Mucosa of rectum (tissue), 2 donors: ENCODE results near the gene ADORA1.

Source experiments
- H3K27ac ChIP-seq, 2 donors: one replicate each; pipeline ENCODE4 v1.7.0; 2013; ENCODE audit warnings: inconsistent platforms in 2 of 2, low read depth in 2 of 2, low read length in 2 of 2
- H3K27me3 ChIP-seq, 2 donors: one replicate each; pipeline ENCODE4 v1.7.0; 2013; ENCODE audit warnings: low read length in 2 of 2; ENCODE audit not compliant: control insufficient read depth in 2 of 2, insufficient read depth in 2 of 2
- H3K36me3 ChIP-seq, 2 donors: one replicate each; pipeline ENCODE4 v1.7.0; 2013; ENCODE audit warnings: low read length in 2 of 2; ENCODE audit not compliant: control insufficient read depth in 2 of 2, insufficient read depth in 2 of 2
- H3K4me1 ChIP-seq, 2 donors: one replicate each; pipeline ENCODE4 v1.7.0; 2013; ENCODE audit warnings: low read length in 2 of 2, mild to moderate bottlenecking in 1 of 2; ENCODE audit not compliant: control insufficient read depth in 2 of 2, insufficient read depth in 2 of 2
- H3K4me3 ChIP-seq, 2 donors: one replicate each; pipeline ENCODE4 v1.7.0; 2013; ENCODE audit warnings: low read length in 2 of 2
- H3K9ac ChIP-seq, 2 donors: one replicate each; pipeline ENCODE4 v1.7.0; 2013; ENCODE audit warnings: low read length in 2 of 2, low read depth in 1 of 2, mild to moderate bottlenecking in 1 of 2
- H3K9me3 ChIP-seq, 2 donors: one replicate each; pipeline ENCODE4 v1.7.0; 2013; ENCODE audit warnings: low read length in 2 of 2; ENCODE audit not compliant: control insufficient read depth in 2 of 2
- donor health status: healthy.
- donor health status: Normal muscosa, but diverticular disease.

Gene ADORA1

GRCh38 chr1:203103829-203104495 is 23.6 kb upstream of the ADORA1 start:
- H3K27me3 ChIP-seq = peaks cover 3 to 6% of the 10 kb centered on the region in 2 donors
- H3K9me3 ChIP-seq = no peaks in the 10 kb centered on the region
- H3K9ac ChIP-seq = no peak overlapping the region
- H3K36me3 ChIP-seq = no peaks in the 10 kb centered on the region
- no peak overlapping the region for H3K4me3 ChIP-seq
- H3K4me1 ChIP-seq = no peaks in the 10 kb centered on the region
- H3K27ac ChIP-seq = no peak overlapping the region

- Histone ChIP-seq H3K36me3 (no peaks in the 10 kb centered on the region), H3K9me3 (no peaks in the 10 kb centered on the region), H3K27me3 (peaks cover 0 to 6% of the 10 kb centered on the region in 2 donors), H3K4me3 (no peak overlapping the region), H3K27ac (no peak overlapping the region), H3K9ac (no peak overlapping the region), H3K4me1 (no peaks in the 10 kb centered on the region)
Measured at GRCh38 chr1:203104789-203105390, 22.6 kb upstream of the ADORA1 start.

- Histone ChIP-seq H3K9me3 (no peaks in the 10 kb centered on the region), H3K9ac (no peak overlapping the region), H3K27ac (no peak overlapping the region), H3K36me3 (no peaks in the 10 kb centered on the region), H3K4me1 (no peaks in the 10 kb centered on the region), H3K27me3 (peaks cover 2 to 13% of the 10 kb centered on the region in 2 donors), H3K4me3 (no peak overlapping the region)
Measured at GRCh38 chr1:203112475-203112874, 15.1 kb upstream of the ADORA1 start.

GRCh38 chr1:203113308-203113707 is 14.2 kb upstream of the ADORA1 start:
- H3K27ac ChIP-seq = no peak overlapping the region
- H3K9me3 ChIP-seq = no peaks in the 10 kb centered on the region
- H3K4me3 ChIP-seq = no peak overlapping the region
- no peak overlapping the region for H3K9ac ChIP-seq
- H3K4me1 ChIP-seq = no peaks in the 10 kb centered on the region
- peaks cover 4 to 13% of the 10 kb centered on the region in 2 donors for H3K27me3 ChIP-seq
- no peaks in the 10 kb centered on the region for H3K36me3 ChIP-seq

DNA sequence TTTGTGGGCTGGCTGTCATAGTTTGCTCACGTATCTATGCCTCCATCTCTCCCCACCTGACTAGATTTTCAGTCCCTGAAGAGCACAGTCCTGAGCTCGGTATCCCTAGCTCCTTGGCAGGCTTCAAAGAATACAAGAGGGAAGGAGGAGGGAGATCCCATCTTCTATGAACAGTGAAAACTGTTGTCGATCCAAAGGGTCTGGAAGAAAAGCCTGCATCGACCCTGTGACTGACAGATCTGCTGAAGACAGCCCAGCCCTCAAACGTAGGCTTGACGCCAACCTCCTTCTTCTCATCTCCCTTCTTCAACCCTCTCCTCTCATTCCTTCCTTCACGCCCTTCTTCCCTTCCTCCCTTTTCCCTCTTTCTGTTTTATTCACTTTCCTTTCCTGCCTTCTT is 13.3 kb upstream of the ADORA1 start:
- no peaks in the 10 kb centered on the region for H3K9me3 ChIP-seq
- no peak overlapping the region for H3K9ac ChIP-seq
- H3K36me3 ChIP-seq = no peaks in the 10 kb centered on the region
- no peak overlapping the region for H3K4me3 ChIP-seq
- no peak overlapping the region for H3K27ac ChIP-seq
- H3K4me1 ChIP-seq = no peaks in the 10 kb centered on the region
- peaks cover 11 to 16% of the 10 kb centered on the region in 2 donors for H3K27me3 ChIP-seq

- Histone ChIP-seq H3K9ac (no peak overlapping the region), H3K4me3 (no peak overlapping the region), H3K27ac (no peak overlapping the region), H3K9me3 (no peaks in the 10 kb centered on the region), H3K36me3 (no peaks in the 10 kb centered on the region), H3K4me1 (no peaks in the 10 kb centered on the region), H3K27me3 (peaks cover 10 to 20% of the 10 kb centered on the region in 2 donors)
Measured at GRCh38 chr1:203116091-203116820, 11.3 kb upstream of the ADORA1 start.

GRCh38 chr1:203117611-203118575 is 9.6 kb upstream of the ADORA1 start:
- H3K4me1 ChIP-seq = no peaks in the 10 kb centered on the region
- peaks cover 9 to 21% of the 10 kb centered on the region in 2 donors for H3K27me3 ChIP-seq
- no peak overlapping the region for H3K9ac ChIP-seq
- no peaks in the 10 kb centered on the region for H3K9me3 ChIP-seq
- H3K4me3 ChIP-seq = no peak overlapping the region
- no peak overlapping the region for H3K27ac ChIP-seq
- H3K36me3 ChIP-seq = no peaks in the 10 kb centered on the region

DNA sequence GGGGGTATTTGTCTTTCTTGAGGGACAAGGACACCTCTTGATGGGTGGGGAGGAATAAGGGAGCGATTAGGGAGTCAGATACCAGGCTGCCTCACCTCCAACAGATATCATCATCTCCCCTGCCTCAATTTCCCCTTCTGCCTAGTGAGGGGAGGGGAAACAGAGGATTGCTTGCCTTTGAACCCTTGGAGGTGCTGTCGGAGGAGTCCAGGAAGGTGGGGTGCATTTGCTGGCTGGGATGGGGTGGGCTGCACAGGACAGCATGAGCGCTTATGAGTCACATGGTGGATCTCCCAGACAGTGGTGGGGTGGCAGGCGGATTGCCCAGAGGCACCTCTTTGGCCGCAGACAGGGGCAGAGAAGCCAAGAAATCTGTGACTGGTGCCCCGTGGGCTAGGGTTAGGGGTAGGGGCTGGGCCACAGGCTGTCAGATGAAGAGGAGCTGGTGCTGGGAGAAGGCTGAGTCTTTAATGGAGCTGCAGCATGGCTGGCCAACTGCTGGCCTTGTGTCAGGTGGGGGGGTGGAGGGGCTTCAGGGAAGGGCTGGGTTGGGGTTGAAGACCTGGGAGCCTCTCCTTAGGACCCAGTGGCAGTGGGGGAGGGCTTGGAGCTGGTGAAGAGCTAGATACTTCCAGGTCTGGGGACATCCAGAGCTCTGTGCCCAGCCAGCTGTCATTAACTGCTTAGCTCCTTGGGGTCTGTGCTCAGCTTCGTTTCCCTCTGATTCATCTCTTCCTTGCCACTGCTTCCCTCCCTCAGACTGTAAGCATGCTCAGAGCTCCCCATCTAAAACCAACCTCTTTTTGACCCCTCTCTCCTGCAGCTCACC is 7.0 kb upstream of the ADORA1 start:
- Histone ChIP-seq H3K27me3 (peaks cover 14 to 26% of the 10 kb centered on the region in 2 donors), H3K4me1 (no peaks in the 10 kb centered on the region), H3K27ac (no peak overlapping the region), H3K9ac (no peak overlapping the region), H3K4me3 (no peak overlapping the region), H3K9me3 (no peaks in the 10 kb centered on the region), H3K36me3 (no peaks in the 10 kb centered on the region)
